HG03108 (cell line): Measurements from ENCODE around the gene UBE2H.
"Not testable (repeated sequence)": the region's sequence is repeated elsewhere in the genome, so short reads cannot be mapped to it uniquely, and the experiment has no call there.

Source experiments
- ATAC-seq: cut with Tn5 transposase; IDR thresholded peaks from one replicate; pipeline ENCODE4 v1.9.1; 2021; ENCODE audit warnings: moderate library complexity; ENCODE audit not compliant: unreplicated experiment

Gene UBE2H

GRCh38 chr7:129875745-129876411 is 76.9 kb downstream of the UBE2H start:
- no peak for ATAC-seq

GRCh38 chr7:129875160-129875559 is 77.6 kb downstream of the UBE2H start:
- ATAC-seq: no peak

GRCh38 chr7:129874722-129875121 is 78.0 kb downstream of the UBE2H start:
- no peak for ATAC-seq

- ATAC-seq: no peak
Measured at GRCh38 chr7:129872054-129872453, 80.7 kb downstream of the UBE2H start.

- ATAC-seq: no peak
Measured at GRCh38 chr7:129870668-129871067, 82.1 kb downstream of the UBE2H start.

GRCh38 chr7:129866251-129866650 is 86.5 kb downstream of the UBE2H start:
- no peak for ATAC-seq

GRCh38 chr7:129865925-129866201 is 86.9 kb downstream of the UBE2H start:
- ATAC-seq: no peak

- ATAC-seq: no peak
Measured at GRCh38 chr7:129865093-129865924, 87.5 kb downstream of the UBE2H start.

GRCh38 chr7:129864676-129865075 is 88.1 kb downstream of the UBE2H start:
- ATAC-seq: not testable (repeated sequence)

GRCh38 chr7:129864042-129864441 is 88.7 kb downstream of the UBE2H start:
- no peak for ATAC-seq

GRCh38 chr7:129862682-129863081 is 90.1 kb downstream of the UBE2H start:
- no peak for ATAC-seq

GRCh38 chr7:129860784-129861183 is 92.0 kb downstream of the UBE2H start:
- not testable (repeated sequence) for ATAC-seq

- no peak for ATAC-seq
Measured at GRCh38 chr7:129859183-129859582, 93.6 kb downstream of the UBE2H start.

- no peak for ATAC-seq
Measured at GRCh38 chr7:129858490-129858889, 94.3 kb downstream of the UBE2H start.

- ATAC-seq: no peak
Measured at GRCh38 chr7:129857313-129857712, 95.4 kb downstream of the UBE2H start.

GRCh38 chr7:129855935-129856717 is 96.6 kb downstream of the UBE2H start:
- ATAC-seq: no peak

- no peak for ATAC-seq
Measured at GRCh38 chr7:129855234-129855673, 97.5 kb downstream of the UBE2H start.

- ATAC-seq: no peak
Measured at GRCh38 chr7:129854401-129854800, 98.4 kb downstream of the UBE2H start.

GRCh38 chr7:129853661-129854268 is 99.0 kb downstream of the UBE2H start:
- ATAC-seq: no peak

- ATAC-seq: no peak
Measured at GRCh38 chr7:129851809-129852208, 101.0 kb downstream of the UBE2H start.

- no peak for ATAC-seq
Measured at GRCh38 chr7:129851174-129851573, 101.6 kb downstream of the UBE2H start.
